ENCODE measurements around the gene NAP1L3. TPM values are rescaled to one million over a fixed set of nuclear protein-coding genes. Genes with fewer than 3 reads are reported as not detected.

Gene NAP1L3
- total RNA-seq, 1 experiment from 2014 or later: 33.4 TPM

DNA sequence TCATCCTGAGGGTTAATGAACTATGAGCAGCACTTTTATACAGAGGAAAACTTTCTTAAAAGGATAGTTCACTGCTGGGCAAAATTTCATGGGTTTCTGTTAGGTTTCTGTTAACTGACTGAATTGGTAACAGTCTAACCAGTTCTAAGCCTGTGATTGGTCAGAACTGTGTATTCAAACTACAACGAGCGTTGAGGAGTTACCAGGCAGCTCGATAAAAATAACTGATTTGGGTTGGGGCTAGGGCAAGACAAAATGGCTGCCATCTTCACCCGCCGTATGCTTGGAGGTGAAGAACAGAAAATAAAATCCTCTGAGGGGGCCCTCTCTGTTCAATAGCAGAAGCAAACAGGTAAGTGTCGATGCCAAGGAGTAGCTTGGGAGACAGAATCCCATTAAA, 22.6 kb upstream of the NAP1L3 start (continued):
- TF ChIP-seq, protein P1, sequence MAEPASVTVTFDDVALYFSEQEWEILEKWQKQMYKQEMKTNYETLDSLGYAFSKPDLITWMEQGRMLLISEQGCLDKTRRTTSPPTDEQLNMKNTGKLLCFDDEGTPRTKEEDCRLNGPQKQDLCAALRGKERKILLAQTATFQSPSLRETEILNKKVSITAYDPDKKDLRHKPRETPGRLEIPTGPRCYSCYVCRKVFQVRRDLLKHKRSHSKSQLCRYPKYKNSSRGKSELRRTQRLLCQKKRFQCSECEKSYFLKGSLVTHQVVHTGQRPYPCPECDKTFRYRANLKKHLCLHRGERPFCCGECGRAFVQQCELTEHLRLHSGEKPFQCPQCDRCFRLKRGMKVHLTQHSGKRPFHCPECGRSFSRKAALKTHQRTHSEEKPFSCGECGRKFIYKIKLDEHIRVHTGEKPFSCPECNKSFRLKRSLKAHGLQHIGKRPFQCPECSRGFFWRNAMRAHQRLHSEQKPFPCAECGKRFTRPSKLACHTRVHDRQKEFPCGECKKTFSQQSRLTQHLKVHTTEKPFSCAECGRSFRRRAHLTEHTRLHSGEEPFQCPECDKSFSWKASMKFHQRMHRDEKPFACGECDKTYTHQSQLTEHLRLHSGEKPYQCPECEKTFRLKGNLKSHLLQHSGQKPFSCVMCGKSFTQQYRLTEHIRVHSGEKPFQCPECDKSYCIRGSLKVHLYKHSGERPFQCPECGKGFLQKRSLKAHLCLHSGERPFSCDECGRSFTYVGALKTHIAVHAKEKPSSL (CRISPR knock-in tag; conservative IDR thresholded peaks at IDR 0.05): no peak
- TF ChIP-seq NFYB (CRISPR knock-in tag; conservative IDR thresholded peaks at IDR 0.05; ENCODE audit: low read depth) (no peak), HMGA2 (CRISPR knock-in tag; IDR thresholded peaks at IDR 0.05) (no peak)
- TF ChIP-seq, protein P2, sequence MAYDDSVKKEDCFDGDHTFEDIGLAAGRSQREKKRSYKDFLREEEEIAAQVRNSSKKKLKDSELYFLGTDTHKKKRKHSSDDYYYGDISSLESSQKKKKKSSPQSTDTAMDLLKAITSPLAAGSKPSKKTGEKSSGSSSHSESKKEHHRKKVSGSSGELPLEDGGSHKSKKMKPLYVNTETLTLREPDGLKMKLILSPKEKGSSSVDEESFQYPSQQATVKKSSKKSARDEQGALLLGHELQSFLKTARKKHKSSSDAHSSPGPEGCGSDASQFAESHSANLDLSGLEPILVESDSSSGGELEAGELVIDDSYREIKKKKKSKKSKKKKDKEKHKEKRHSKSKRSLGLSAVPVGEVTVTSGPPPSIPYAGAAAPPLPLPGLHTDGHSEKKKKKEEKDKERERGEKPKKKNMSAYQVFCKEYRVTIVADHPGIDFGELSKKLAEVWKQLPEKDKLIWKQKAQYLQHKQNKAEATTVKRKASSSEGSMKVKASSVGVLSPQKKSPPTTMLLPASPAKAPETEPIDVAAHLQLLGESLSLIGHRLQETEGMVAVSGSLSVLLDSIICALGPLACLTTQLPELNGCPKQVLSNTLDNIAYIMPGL (CRISPR knock-in tag; IDR thresholded peaks at IDR 0.05): no peak

DNA sequence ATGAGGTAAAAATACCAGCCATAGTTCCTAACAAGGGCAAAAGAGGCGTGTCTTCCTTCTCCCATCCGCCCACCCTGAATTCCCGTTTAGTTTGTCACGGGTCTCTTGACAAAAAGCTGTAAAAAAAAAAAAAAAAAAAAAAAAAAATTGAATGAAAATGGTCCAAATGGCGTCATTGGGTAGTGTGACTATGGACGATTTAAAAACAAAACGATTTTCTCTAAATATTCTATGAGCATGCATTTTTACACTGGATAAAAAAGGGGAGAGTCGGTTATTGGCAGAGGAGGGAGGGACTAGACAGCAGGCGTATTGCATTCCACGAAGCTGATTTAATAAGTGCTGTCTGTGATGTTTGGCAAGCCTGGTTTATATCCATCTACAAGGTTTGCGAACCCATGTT, 492 bp upstream of the NAP1L3 start, which contains the start of gene FAM133A:
TSS of gene FAM133A (plus strand) at position 338 of the 403 bp plus-strand sequence. CDS start 35,214 bp downstream, outside the sequence.
- H3K27ac Mint-ChIP-seq: peak within 1 kb of the TSS; percentile 53; the same call in 1 of the 2 replicates
- POLR2A ChIA-PET: interaction anchor here (0.6 to 0.7 kb wide), 2 partner anchors 16 to 89 kb away, joined by 3 read pairs; no protein-coding TSS in a partner anchor
- CTCF ChIA-PET: no interaction called here
- H3K36me3 Mint-ChIP-seq: peaks cover 3% of the 10 kb centered on the region; the same call in 1 of the 2 replicates
- DNase-seq (ENCODE audit: low spot score): no peak
- no peaks in the 10 kb centered on the region; the same call in 1 of the 2 replicates for H3K27me3 Mint-ChIP-seq (ENCODE audit: low read depth)
- no peaks in the 10 kb centered on the region for H3K9me3 Mint-ChIP-seq
- H3K4me3 Mint-ChIP-seq: peak within 1 kb of the TSS; percentile 94
- no peak; the same call in 1 of the 2 replicates for ATAC-seq
- H3K4me1 Mint-ChIP-seq: peaks cover 15% of the 10 kb centered on the region
- TF ChIP-seq, protein P3, sequence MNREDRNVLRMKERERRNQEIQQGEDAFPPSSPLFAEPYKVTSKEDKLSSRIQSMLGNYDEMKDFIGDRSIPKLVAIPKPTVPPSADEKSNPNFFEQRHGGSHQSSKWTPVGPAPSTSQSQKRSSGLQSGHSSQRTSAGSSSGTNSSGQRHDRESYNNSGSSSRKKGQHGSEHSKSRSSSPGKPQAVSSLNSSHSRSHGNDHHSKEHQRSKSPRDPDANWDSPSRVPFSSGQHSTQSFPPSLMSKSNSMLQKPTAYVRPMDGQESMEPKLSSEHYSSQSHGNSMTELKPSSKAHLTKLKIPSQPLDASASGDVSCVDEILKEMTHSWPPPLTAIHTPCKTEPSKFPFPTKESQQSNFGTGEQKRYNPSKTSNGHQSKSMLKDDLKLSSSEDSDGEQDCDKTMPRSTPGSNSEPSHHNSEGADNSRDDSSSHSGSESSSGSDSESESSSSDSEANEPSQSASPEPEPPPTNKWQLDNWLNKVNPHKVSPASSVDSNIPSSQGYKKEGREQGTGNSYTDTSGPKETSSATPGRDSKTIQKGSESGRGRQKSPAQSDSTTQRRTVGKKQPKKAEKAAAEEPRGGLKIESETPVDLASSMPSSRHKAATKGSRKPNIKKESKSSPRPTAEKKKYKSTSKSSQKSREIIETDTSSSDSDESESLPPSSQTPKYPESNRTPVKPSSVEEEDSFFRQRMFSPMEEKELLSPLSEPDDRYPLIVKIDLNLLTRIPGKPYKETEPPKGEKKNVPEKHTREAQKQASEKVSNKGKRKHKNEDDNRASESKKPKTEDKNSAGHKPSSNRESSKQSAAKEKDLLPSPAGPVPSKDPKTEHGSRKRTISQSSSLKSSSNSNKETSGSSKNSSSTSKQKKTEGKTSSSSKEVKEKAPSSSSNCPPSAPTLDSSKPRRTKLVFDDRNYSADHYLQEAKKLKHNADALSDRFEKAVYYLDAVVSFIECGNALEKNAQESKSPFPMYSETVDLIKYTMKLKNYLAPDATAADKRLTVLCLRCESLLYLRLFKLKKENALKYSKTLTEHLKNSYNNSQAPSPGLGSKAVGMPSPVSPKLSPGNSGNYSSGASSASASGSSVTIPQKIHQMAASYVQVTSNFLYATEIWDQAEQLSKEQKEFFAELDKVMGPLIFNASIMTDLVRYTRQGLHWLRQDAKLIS (CRISPR knock-in tag; IDR thresholded peaks at IDR 0.05; ENCODE audit: borderline replicate concordance): no peak
- TF ChIP-seq, protein P4, sequence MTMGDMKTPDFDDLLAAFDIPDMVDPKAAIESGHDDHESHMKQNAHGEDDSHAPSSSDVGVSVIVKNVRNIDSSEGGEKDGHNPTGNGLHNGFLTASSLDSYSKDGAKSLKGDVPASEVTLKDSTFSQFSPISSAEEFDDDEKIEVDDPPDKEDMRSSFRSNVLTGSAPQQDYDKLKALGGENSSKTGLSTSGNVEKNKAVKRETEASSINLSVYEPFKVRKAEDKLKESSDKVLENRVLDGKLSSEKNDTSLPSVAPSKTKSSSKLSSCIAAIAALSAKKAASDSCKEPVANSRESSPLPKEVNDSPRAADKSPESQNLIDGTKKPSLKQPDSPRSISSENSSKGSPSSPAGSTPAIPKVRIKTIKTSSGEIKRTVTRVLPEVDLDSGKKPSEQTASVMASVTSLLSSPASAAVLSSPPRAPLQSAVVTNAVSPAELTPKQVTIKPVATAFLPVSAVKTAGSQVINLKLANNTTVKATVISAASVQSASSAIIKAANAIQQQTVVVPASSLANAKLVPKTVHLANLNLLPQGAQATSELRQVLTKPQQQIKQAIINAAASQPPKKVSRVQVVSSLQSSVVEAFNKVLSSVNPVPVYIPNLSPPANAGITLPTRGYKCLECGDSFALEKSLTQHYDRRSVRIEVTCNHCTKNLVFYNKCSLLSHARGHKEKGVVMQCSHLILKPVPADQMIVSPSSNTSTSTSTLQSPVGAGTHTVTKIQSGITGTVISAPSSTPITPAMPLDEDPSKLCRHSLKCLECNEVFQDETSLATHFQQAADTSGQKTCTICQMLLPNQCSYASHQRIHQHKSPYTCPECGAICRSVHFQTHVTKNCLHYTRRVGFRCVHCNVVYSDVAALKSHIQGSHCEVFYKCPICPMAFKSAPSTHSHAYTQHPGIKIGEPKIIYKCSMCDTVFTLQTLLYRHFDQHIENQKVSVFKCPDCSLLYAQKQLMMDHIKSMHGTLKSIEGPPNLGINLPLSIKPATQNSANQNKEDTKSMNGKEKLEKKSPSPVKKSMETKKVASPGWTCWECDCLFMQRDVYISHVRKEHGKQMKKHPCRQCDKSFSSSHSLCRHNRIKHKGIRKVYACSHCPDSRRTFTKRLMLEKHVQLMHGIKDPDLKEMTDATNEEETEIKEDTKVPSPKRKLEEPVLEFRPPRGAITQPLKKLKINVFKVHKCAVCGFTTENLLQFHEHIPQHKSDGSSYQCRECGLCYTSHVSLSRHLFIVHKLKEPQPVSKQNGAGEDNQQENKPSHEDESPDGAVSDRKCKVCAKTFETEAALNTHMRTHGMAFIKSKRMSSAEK (CRISPR knock-in tag; IDR thresholded peaks at IDR 0.05; ENCODE audit: borderline replicate concordance): no peak
- TF ChIP-seq FOXP1 (CRISPR knock-in tag; IDR thresholded peaks at IDR 0.05; ENCODE audit: borderline replicate concordance): no peak
- TF ChIP-seq, protein P5, sequence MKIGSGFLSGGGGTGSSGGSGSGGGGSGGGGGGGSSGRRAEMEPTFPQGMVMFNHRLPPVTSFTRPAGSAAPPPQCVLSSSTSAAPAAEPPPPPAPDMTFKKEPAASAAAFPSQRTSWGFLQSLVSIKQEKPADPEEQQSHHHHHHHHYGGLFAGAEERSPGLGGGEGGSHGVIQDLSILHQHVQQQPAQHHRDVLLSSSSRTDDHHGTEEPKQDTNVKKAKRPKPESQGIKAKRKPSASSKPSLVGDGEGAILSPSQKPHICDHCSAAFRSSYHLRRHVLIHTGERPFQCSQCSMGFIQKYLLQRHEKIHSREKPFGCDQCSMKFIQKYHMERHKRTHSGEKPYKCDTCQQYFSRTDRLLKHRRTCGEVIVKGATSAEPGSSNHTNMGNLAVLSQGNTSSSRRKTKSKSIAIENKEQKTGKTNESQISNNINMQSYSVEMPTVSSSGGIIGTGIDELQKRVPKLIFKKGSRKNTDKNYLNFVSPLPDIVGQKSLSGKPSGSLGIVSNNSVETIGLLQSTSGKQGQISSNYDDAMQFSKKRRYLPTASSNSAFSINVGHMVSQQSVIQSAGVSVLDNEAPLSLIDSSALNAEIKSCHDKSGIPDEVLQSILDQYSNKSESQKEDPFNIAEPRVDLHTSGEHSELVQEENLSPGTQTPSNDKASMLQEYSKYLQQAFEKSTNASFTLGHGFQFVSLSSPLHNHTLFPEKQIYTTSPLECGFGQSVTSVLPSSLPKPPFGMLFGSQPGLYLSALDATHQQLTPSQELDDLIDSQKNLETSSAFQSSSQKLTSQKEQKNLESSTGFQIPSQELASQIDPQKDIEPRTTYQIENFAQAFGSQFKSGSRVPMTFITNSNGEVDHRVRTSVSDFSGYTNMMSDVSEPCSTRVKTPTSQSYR (CRISPR knock-in tag; IDR thresholded peaks at IDR 0.05): no peak
- TF ChIP-seq, protein P6, sequence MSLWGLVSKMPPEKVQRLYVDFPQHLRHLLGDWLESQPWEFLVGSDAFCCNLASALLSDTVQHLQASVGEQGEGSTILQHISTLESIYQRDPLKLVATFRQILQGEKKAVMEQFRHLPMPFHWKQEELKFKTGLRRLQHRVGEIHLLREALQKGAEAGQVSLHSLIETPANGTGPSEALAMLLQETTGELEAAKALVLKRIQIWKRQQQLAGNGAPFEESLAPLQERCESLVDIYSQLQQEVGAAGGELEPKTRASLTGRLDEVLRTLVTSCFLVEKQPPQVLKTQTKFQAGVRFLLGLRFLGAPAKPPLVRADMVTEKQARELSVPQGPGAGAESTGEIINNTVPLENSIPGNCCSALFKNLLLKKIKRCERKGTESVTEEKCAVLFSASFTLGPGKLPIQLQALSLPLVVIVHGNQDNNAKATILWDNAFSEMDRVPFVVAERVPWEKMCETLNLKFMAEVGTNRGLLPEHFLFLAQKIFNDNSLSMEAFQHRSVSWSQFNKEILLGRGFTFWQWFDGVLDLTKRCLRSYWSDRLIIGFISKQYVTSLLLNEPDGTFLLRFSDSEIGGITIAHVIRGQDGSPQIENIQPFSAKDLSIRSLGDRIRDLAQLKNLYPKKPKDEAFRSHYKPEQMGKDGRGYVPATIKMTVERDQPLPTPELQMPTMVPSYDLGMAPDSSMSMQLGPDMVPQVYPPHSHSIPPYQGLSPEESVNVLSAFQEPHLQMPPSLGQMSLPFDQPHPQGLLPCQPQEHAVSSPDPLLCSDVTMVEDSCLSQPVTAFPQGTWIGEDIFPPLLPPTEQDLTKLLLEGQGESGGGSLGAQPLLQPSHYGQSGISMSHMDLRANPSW (CRISPR knock-in tag; conservative IDR thresholded peaks at IDR 0.05; ENCODE audit: low read depth): no peak
- TF ChIP-seq ZNF317 (CRISPR knock-in tag; IDR thresholded peaks at IDR 0.05; ENCODE audit: borderline replicate concordance, low read depth): no peak
- no peak for TF ChIP-seq NFE2L1 (CRISPR knock-in tag; IDR thresholded peaks at IDR 0.05)
- no peak for TF ChIP-seq ZNF423 (CRISPR knock-in tag; IDR thresholded peaks at IDR 0.05)
- TF ChIP-seq, protein P7, sequence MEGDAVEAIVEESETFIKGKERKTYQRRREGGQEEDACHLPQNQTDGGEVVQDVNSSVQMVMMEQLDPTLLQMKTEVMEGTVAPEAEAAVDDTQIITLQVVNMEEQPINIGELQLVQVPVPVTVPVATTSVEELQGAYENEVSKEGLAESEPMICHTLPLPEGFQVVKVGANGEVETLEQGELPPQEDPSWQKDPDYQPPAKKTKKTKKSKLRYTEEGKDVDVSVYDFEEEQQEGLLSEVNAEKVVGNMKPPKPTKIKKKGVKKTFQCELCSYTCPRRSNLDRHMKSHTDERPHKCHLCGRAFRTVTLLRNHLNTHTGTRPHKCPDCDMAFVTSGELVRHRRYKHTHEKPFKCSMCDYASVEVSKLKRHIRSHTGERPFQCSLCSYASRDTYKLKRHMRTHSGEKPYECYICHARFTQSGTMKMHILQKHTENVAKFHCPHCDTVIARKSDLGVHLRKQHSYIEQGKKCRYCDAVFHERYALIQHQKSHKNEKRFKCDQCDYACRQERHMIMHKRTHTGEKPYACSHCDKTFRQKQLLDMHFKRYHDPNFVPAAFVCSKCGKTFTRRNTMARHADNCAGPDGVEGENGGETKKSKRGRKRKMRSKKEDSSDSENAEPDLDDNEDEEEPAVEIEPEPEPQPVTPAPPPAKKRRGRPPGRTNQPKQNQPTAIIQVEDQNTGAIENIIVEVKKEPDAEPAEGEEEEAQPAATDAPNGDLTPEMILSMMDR (IDR thresholded peaks at IDR 0.05): no peak

Data from WTC11 (cell line).